Right lobe of liver (tissue), 6 donors: Measurements from ENCODE around the gene CELF6. TPM values are rescaled to one million over a fixed set of nuclear protein-coding genes. Genes with fewer than 3 reads are reported as not detected.

Experiments
- ATAC-seq, 4 donors: fragments of 200-7000 bp; cut with Tn5 transposase; one replicate each; pipeline ENCODE4 v1.9.1; 2020; ENCODE audit warnings: mild to moderate bottlenecking in 4 of 4, moderate library complexity in 4 of 4
- DNase-seq, 3 donors: peaks; one replicate each; pipeline ENCODE4 v3.0.0-alpha.2; 2020
- H3K27ac ChIP-seq, 3 donors: fragments of 200-600 bp; one replicate each; pipeline ENCODE4 v1.8.0; 2022
- H3K27me3 ChIP-seq, 2 donors: fragments of 200-600 bp; one replicate each; pipeline ENCODE4 v1.8.0; 2022
- H3K36me3 ChIP-seq, 4 donors: fragments of 200-600 bp; sonication (generic) in 1 of 4; one replicate each; pipeline versions ENCODE4 v1.5.1 to v1.8.0; 2017 to 2022; ENCODE audit warnings: control low read depth in 1 of 4
- H3K4me1 ChIP-seq, 4 donors: fragments of 200-600 bp; sonication (generic) in 1 of 4; one replicate each; pipeline versions ENCODE4 v1.5.1 to v1.8.0; 2017 to 2022; ENCODE audit warnings: control low read depth in 1 of 4
- H3K4me3 ChIP-seq, 3 donors: fragments of 200-600 bp; one replicate each; pipeline ENCODE4 v1.8.0; 2022
- H3K9me3 ChIP-seq, 4 donors: fragments of 200-600 bp; sonication (generic) in 1 of 4; one replicate each; pipeline versions ENCODE4 v1.5.1 to v1.8.0; 2017 to 2022; ENCODE audit warnings: control low read depth in 1 of 4
- CTCF ChIP-seq, 4 donors: fragments of 200-600 bp in 3 of 4; fragments of 450-650 bp in 1 of 4; IDR thresholded peaks; one replicate each; pipeline versions ENCODE4 v1.5.1 to v1.8.0; 2016 to 2022; ENCODE audit warnings: antibody characterized with exemption in 4 of 4, mild to moderate bottlenecking in 2 of 4
- POLR2A ChIP-seq: fragments of 450-650 bp; IDR thresholded peaks from one replicate; pipeline ENCODE4 v1.6.1; 2017; ENCODE audit warnings: antibody characterized with exemption, mild to moderate bottlenecking
- WGBS: methylation state at CpG from one replicate; pipeline ENCODE4 v1.1.6; 2018; ENCODE audit warnings: low coverage, low lambda C conversion rate; ENCODE audit not compliant: insufficient coverage; ENCODE audit errors: missing lambda C conversion rate; 5-methylcytosine and 5-hydroxymethylcytosine counted together
- intact Hi-C, 2 donors: fragments of 100-400 bp; cut with DNase I; formaldehyde crosslinking; loops; one replicate each; pipeline versions ENCODE4 v1.11.2 to v1.14.1; 2022
- total RNA-seq, 6 experiments: library from RNA; depleted of rRNA in 2 of 6; stranded (reverse); fragments of >200 nt in 2 of 6; fragmentation: NEBNext Ultra II Directional in 3 of 6; extraction: Animal tissue kit (Norgen Biotek cat#: 25700) in 3 of 6; gene quantifications; one replicate each; pipeline versions ENCODE4 v1.1.0 to v1.2.4, GENCODE V29; 2016 to 2023
- donor health status: DM: no; HTN: yes; CAD: no.
- donor health status: DM: no; HTN: no; CAD: no.
- donor health status: DM: no; HTN: no; CAD: no.
- donor health status: DM: no; HTN: yes; CAD: no.
- donor health status: DM: no; HTN: yes; CAD: no.

Gene CELF6
- total RNA-seq, 6 experiments from 2014 or later, result 0.47 to 1.7 (median 1.2) TPM

GRCh38 chr15:72334842-72335241 is 14.9 kb upstream of the CELF6 start:
- H3K36me3 ChIP-seq, result no peaks in the 10 kb centered on the region
- intact Hi-C loops, result no loop called here
- WGBS, result 93% methylated on average over 2 of the region's 2 CpGs

DNA sequence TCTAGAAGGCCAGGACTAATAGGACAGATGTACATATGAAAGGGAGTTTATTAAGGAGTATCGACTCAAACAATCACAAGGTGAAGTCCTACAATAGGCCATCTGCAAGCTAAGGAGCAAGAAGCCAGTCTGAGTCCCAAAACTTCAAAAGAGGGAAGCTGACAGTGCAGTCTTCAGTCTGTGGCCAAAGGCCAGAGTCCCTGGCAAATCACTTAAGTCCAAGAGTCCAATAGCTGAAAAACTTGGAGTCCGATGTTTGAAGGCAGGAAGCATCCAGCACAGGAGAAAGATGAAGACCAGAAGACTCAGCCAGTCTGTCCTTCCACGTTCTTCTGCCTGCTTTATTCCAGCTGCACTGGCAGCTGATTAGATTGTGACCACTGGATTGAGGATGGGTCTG is 11.1 kb upstream of the CELF6 start:
- no peak overlapping the region for H3K27ac ChIP-seq
- ATAC-seq (no peak), DNase-seq (no peak)
- H3K36me3 ChIP-seq, result no peaks in the 10 kb centered on the region
- H3K4me3 ChIP-seq, result no peak overlapping the region
- H3K4me1 ChIP-seq, result no peaks in the 10 kb centered on the region
- intact Hi-C loops, result no loop called here
- no peaks in the 10 kb centered on the region for H3K9me3 ChIP-seq
- H3K27me3 ChIP-seq, result no peaks in the 10 kb centered on the region
- no peak for TF ChIP-seq CTCF (IDR thresholded peaks at IDR 0.05)
- no peak for TF ChIP-seq POLR2A
- WGBS, result 64% methylated on average over 2 of the region's 3 CpGs

More at GRCh38 chr15:72334842-72335241, 14.9 kb upstream of the CELF6 start:
- no peak for DNase-seq
- Histone ChIP-seq H3K4me1 (no peaks in the 10 kb centered on the region), H3K27ac (no peak overlapping the region), H3K4me3 (no peak overlapping the region), H3K9me3 (no peaks in the 10 kb centered on the region), H3K27me3 (no peaks in the 10 kb centered on the region)
- TF ChIP-seq CTCF (IDR thresholded peaks at IDR 0.05) (no peak), POLR2A (no peak)
- no peak for ATAC-seq

DNA sequence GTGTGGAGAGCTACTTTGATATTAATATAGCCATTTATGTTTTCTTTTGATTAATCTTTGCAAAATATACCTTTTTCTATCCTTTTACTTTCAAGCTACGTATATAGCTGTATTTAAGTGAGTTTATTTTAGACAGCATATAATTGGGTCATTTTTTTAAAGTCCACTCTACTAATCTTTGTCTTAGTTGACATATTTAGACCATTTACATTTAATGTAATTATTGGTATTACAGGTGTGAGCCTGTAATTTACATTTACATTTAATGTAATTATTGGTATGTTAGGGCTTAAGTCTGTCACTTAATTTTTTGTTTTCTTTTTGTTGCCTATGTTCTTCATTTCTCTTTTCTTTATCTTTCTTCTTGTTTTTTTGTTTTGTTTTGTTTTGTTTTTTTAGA is 3.8 kb upstream of the CELF6 start:
- ATAC-seq, result no peak
- no peaks in the 10 kb centered on the region for H3K36me3 ChIP-seq
- no peaks in the 10 kb centered on the region for H3K27me3 ChIP-seq
- intact Hi-C loops, result no loop called here
- no peak overlapping the region for H3K4me3 ChIP-seq
- peaks cover 0 to 10% (median 0%) of the 10 kb centered on the region in 4 donors for H3K4me1 ChIP-seq
- no peak for DNase-seq
- TF ChIP-seq POLR2A (no peak), CTCF (IDR thresholded peaks at IDR 0.05) (no peak)
- WGBS, result 100% methylated on average over 1 of the region's 1 CpG
- H3K27ac ChIP-seq, result no peak overlapping the region
- H3K9me3 ChIP-seq, result no peaks in the 10 kb centered on the region

DNA sequence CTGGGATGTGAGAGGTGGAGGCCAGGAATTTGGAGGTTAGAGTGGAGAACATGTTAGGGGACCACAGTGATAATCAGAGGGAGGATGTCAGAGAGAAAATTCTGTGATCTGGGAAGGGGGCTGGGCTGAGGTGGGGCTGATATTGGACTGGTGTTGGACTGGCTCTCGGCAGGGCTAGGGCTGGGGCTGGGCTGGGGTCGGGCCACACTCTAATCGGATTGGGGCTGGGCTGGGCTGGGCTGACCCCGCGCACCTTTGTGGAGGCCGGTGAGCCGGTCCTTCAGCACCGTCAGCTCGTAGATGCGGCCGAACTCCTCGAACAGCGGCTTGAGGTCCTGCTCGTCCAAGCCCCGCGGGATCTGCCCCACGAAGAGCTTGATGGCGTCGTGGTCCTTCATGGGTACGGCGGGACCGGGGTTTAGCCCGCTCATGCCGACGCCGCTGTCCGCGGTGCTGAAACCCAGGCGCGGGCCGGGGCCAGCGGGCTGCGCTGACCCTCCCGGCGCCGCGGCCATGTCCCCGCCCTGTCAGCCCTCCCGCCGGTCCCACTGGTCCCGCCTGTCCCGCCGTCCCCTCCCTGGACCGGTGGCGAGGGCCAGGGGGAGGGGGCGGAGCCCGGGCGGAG is 485 bp downstream of the CELF6 start:
- Histone ChIP-seq H3K4me1 (peaks cover 0 to 10% (median 0%) of the 10 kb centered on the region in 4 donors), H3K27me3 (no peaks in the 10 kb centered on the region), H3K4me3 (peak overlapping the region; percentile 31 to 43 (median 43)), H3K27ac (no peak overlapping the region), H3K36me3 (no peaks in the 10 kb centered on the region), H3K9me3 (no peaks in the 10 kb centered on the region)
- intact Hi-C loops, result loop anchor here in 1 of 2 donors (10.0 kb wide), 1 partner anchor 355 kb away; no protein-coding TSS in a partner anchor
- no peak for TF ChIP-seq POLR2A
- no peak for TF ChIP-seq CTCF (IDR thresholded peaks at IDR 0.05)
- DNase-seq (peak; percentile 58 to 69 (median 66)), ATAC-seq (peak; percentile 80 to 94 (median 83))
- WGBS, result no CpG with 5 or more reads among the region's 48 CpGs
